CD4-positive, alpha-beta T cell treated with Interleukin-6 for 4 hours (primary cell): ENCODE results near the gene CCDC61.

Source experiments
- DNase-seq: peaks from one replicate; pipeline ENCODE4 v3.0.0-alpha.2; 2020; ENCODE audit warnings: mixed read lengths

CCDC61 gene

GRCh38 chr19:46043519-46043918 lies 48.3 kb downstream of the CCDC61 start:
- DNase-seq, result no peak

DNA sequence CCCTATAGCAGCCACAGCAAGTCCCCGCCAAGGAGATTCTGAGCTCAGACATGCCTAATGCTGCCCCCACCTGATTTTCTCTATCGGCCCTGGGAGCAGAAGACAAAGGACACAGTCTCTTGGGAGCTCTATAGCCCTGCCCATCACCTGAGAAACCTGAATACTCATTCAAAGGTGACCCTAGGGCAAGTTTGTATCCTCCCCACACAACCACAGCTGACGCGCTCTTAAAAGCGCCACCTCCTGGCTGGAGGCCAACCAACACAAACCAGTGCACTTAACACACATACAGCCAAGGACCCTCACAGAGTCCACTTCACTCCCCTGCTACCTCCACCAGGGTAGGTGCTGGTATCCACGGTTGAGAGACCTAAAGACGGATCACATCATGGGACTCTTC lies 54.3 kb downstream of the CCDC61 start:
- peak; percentile 6 for DNase-seq

DNA sequence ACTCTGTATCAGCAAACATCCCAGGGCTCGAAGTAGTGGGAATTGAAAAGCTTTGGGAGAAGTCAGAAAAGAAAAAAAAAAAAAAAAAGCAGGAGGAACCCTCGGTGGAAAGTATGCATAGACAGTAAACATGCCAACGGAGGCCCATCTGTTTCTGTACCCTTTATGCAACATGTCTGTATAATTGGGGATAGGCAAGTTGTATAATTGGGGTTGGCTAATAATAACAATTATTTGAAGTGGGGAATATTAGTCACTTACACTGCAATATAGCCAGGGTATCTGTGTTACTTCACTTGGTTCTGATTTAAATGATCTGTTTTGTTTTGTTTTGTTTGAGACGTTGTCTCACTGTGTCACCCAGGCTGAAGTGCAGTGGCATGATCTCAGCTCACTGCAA lies 57.6 kb downstream of the CCDC61 start:
- DNase-seq, result no peak

DNA sequence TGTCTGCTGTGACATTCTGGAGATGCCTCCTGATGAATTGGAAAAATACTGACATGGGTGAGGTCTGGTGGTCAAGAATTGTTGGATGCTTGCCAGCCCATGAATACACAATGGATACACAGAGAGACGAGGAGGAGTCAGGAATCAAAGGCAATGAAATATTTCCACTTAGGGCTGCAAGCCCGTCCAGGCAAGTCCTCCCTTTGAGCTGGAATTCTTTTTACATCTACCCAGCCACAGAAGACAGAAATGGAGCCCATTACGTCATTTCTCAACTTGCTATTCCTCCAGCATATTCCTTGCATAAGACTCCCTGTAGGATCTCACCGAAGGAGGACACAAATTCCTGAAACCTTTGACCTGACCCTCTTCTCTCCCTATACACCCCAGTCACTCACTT lies 61.3 kb downstream of the CCDC61 start:
- no peak for DNase-seq

GRCh38 chr19:46058778-46059177 lies 63.5 kb downstream of the CCDC61 start:
- DNase-seq, result no peak

- DNase-seq, result no peak
Observed at GRCh38 chr19:46060012-46060411, 64.7 kb downstream of the CCDC61 start.

GRCh38 chr19:46063201-46063600 lies 67.9 kb downstream of the CCDC61 start:
- DNase-seq, result no peak

DNA sequence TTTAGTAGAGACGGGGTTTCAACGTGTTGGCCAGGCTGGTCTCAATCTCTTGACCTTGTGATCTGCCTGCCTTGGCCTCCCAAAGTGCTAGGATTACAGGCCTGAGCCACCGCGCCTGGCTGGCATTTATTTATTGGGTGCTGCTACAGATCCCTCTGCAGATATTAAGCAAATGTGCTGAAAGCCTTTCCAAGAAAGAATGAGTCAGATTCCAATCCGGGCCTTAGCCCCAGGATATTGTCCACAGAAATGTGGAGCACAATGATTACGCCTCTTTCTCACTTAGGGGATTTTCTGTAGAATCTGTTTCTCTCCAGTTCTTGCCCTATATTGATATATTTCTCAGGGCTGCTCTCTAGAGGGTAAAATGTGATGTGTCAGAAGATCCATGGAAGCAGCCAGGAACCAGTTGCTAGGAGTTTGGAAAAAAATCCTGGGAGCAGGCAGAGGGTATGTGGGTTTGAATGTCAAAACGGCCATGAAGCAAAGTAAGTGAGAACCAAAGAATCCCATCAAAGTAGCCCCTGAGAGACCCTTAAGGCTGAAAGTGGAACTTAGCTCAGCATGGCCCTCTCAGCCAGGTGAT lies 70.3 kb downstream of the CCDC61 start:
- DNase-seq, result no peak

- no peak for DNase-seq
Observed at GRCh38 chr19:46066471-46066870, 71.2 kb downstream of the CCDC61 start.

GRCh38 chr19:46067691-46068090 lies 72.4 kb downstream of the CCDC61 start:
- DNase-seq, result no peak
